Endothelial cell (in vitro differentiated cells): Measurements from ENCODE around the gene NHLRC4. TPM values are rescaled to one million over a fixed set of nuclear protein-coding genes. Genes with fewer than 3 reads are reported as not detected.

ENCODE experiments used
- DNase-seq: peaks from one replicate; pipeline ENCODE4 v3.0.0; 2021; ENCODE audit warnings: low spot score
- H3K27ac Mint-ChIP-seq: one replicate; pipeline ENCODE4 v1.8.0; 2021; ENCODE audit warnings: mixed read lengths, inconsistent platforms; ENCODE audit not compliant: unreplicated experiment
- H3K27me3 Mint-ChIP-seq: one replicate; pipeline ENCODE4 v1.8.0; 2021; ENCODE audit warnings: mild to moderate bottlenecking, moderate library complexity, mixed read lengths, inconsistent platforms; ENCODE audit not compliant: unreplicated experiment
- H3K36me3 Mint-ChIP-seq: one replicate; pipeline ENCODE4 v1.8.0; 2021; ENCODE audit warnings: mild to moderate bottlenecking, low read depth, mixed read lengths, inconsistent platforms; ENCODE audit not compliant: unreplicated experiment
- H3K4me1 Mint-ChIP-seq: one replicate; pipeline ENCODE4 v1.8.0; 2021; ENCODE audit warnings: mild to moderate bottlenecking, mixed read lengths, inconsistent platforms; ENCODE audit not compliant: unreplicated experiment
- H3K4me3 Mint-ChIP-seq: one replicate; pipeline ENCODE4 v1.8.0; 2021; ENCODE audit warnings: mild to moderate bottlenecking, mixed read lengths, inconsistent platforms; ENCODE audit not compliant: unreplicated experiment
- H3K9me3 Mint-ChIP-seq: one replicate; pipeline ENCODE4 v1.8.0; 2021; ENCODE audit warnings: mixed read lengths, inconsistent platforms; ENCODE audit not compliant: unreplicated experiment
- CTCF ChIP-seq: fragments of 200-600 bp; sonication (generic); IDR thresholded peaks from one replicate; pipeline ENCODE4 v1.5.0; 2021; ENCODE audit warnings: antibody characterized with exemption; ENCODE audit not compliant: unreplicated experiment
- long read RNA-seq: library from polyadenylated mRNA; unstranded; transcript quantifications from one replicate; pipeline ENCODE4 v2.0.0, GENCODE V29; 2020; ENCODE audit not compliant: unreplicated experiment
- total RNA-seq: library from RNA; stranded (reverse); fragmentation: NEBNext Ultra II Directional; extraction: Animal tissue kit (Norgen Biotek cat#: 25700); gene quantifications from one replicate; pipeline ENCODE4 v1.2.1, GENCODE V29; 2021; ENCODE audit not compliant: unreplicated experiment

The NHLRC4 gene, protein sequence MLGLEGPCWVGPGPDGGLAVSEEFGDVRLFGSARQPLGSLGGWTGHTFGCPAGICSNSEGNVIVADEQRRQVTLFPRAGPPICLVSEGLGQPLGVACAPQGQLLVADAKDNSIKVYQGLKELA
- total RNA-seq, result 0.69 TPM
- long read RNA-seq, result 0 reads

- H3K4me3 Mint-ChIP-seq, result no peak within 1 kb of the TSS
- H3K27ac Mint-ChIP-seq, result no peak within 1 kb of the TSS
- H3K4me1 Mint-ChIP-seq, result peaks cover 6% of the 10 kb centered on the region
- H3K9me3 Mint-ChIP-seq, result no peaks in the 10 kb centered on the region
- H3K27me3 Mint-ChIP-seq, result peaks cover 3% of the 10 kb centered on the region
- no peaks in the 10 kb centered on the region for H3K36me3 Mint-ChIP-seq
- no peak for TF ChIP-seq CTCF
- DNase-seq, result peak; percentile 40
Measured at GRCh38 chr16:566475-567372, at the start of gene NHLRC4. TSS of gene NHLRC4 (plus strand) at chr16:567005. CDS start at chr16:568048, 1,043 bp downstream.

GRCh38 chr16:518858-519257 lies 47.9 kb upstream of the NHLRC4 start:
- Mint-ChIP-seq H3K4me1 (no peaks in the 10 kb centered on the region), H3K4me3 (no peak overlapping the region), H3K9me3 (no peaks in the 10 kb centered on the region)

DNA sequence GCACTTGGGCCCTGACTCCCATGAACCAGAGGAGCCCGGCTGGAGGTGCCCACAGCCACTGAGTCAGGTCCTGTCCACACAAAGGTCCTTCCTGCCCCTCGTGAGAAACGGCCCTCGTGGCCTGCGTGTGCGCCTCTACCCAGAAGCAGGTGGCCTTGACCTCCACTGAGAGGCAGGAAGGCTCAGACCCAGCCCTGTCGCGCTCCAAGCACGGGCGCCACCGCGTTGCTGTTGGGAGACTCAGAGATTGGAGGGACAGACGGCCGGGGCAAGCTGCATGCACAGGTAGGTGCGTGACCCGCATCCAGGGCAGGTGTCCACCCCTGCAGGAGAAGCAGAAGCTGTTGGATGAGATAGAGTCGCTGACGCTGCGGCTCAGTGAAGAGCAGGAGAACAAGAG lies 47.4 kb upstream of the NHLRC4 start:
- Mint-ChIP-seq H3K27ac (no peak overlapping the region), H3K4me3 (peak overlapping the region; percentile 67), H3K36me3 (peaks cover 19% of the 10 kb centered on the region), H3K9me3 (no peaks in the 10 kb centered on the region), H3K27me3 (peaks cover 12% of the 10 kb centered on the region), H3K4me1 (no peaks in the 10 kb centered on the region)
- DNase-seq, result no peak
- TF ChIP-seq CTCF, result no peak

More at GRCh38 chr16:518858-519257, 47.9 kb upstream of the NHLRC4 start:
- H3K27me3 Mint-ChIP-seq, result peaks cover 12% of the 10 kb centered on the region
- DNase-seq, result no peak
- TF ChIP-seq CTCF, result no peak
- peaks cover 25% of the 10 kb centered on the region for H3K36me3 Mint-ChIP-seq
- H3K27ac Mint-ChIP-seq, result no peak overlapping the region

DNA sequence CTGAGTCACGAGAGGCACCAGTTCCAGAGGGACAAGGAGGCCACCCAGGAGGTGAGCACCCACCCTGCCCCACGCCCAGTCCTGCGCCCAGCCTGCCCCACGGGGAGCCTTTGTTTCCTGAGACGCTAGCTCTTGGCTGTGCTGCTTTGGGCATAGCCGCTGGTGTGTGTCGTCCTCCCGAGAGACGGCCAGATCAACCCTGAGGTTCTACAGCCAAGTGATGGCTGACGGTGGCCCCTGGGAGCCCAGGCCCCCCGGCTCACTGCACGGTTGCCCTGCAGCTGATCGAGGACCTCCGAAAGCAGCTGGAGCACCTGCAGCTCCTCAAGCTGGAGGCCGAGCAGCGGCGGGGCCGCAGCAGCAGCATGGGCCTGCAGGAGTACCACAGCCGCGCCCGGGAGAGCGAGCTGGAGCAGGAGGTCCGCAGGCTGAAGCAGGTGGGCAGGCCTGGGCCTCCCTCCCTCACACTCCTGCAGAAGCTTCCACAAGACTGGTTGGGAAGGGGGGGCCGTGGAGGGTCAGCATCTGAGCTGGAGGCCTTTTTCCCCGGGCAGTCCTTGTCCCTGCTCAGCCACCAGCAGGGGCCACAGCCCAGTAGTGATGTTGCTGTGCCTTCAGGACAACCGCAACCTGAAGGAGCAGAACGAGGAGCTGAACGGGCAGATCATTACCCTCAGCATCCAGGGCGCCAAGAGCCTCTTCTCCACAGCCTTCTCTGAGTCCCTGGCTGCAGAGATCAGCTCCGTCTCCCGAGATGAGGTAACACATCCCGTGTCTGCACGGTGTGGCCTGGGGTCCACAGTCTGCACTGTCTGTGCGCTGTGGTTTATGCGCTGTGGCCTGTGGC lies 46.7 kb upstream of the NHLRC4 start:
- no peak for TF ChIP-seq CTCF
- no peak overlapping the region for H3K4me3 Mint-ChIP-seq
- DNase-seq, result no peak
- peaks cover 12% of the 10 kb centered on the region for H3K27me3 Mint-ChIP-seq
- H3K36me3 Mint-ChIP-seq, result peaks cover 15% of the 10 kb centered on the region
- no peaks in the 10 kb centered on the region for H3K9me3 Mint-ChIP-seq
- no peaks in the 10 kb centered on the region for H3K4me1 Mint-ChIP-seq
- H3K27ac Mint-ChIP-seq, result no peak overlapping the region
